ENCODE measurements around the gene NACC2.

NACC2 gene

GRCh38 chr9:136007934-136008692 is 87.0 kb downstream of the NACC2 start:
- no peak for DNase-seq

- no peak for DNase-seq
These were observed 87.7 kb downstream of the NACC2 start for GRCh38 chr9:136007276-136007933.

- DNase-seq = no peak
These were observed 88.9 kb downstream of the NACC2 start for GRCh38 chr9:136006169-136006568.

- DNase-seq = no peak
These were observed 90.4 kb downstream of the NACC2 start for GRCh38 chr9:136004712-136005111.

GRCh38 chr9:136004219-136004618 is 90.9 kb downstream of the NACC2 start:
- DNase-seq = no peak

GRCh38 chr9:136003411-136004218 is 91.5 kb downstream of the NACC2 start:
- DNase-seq = no peak

GRCh38 chr9:136002881-136003280 is 92.2 kb downstream of the NACC2 start:
- DNase-seq = no peak

- DNase-seq = no peak
These were observed 92.9 kb downstream of the NACC2 start for GRCh38 chr9:136002215-136002614.

GRCh38 chr9:136001231-136001630 is 93.9 kb downstream of the NACC2 start:
- no peak for DNase-seq

GRCh38 chr9:135998410-135999071 is 96.5 kb downstream of the NACC2 start:
- no peak for DNase-seq

GRCh38 chr9:135998016-135998380 is 97.1 kb downstream of the NACC2 start:
- DNase-seq = no peak

- DNase-seq = no peak
These were observed 97.7 kb downstream of the NACC2 start for GRCh38 chr9:135997090-135998015.

- DNase-seq = no peak
These were observed 99.3 kb downstream of the NACC2 start for GRCh38 chr9:135995816-135996215.

GRCh38 chr9:135994501-135995192 is 100.4 kb downstream of the NACC2 start:
- DNase-seq = no peak

- DNase-seq = no peak
These were observed 101.2 kb downstream of the NACC2 start for GRCh38 chr9:135993765-135994500.

- DNase-seq = no peak
These were observed 101.7 kb downstream of the NACC2 start for GRCh38 chr9:135993409-135993742.

- DNase-seq = peak; percentile 29 to 62
These were observed 102.3 kb downstream of the NACC2 start for GRCh38 chr9:135992486-135993408.

GRCh38 chr9:135991771-135992170 is 103.3 kb downstream of the NACC2 start:
- DNase-seq = no peak

All from SW 1271 (cell line).